ENCODE data around the gene SERPINA10.

GRCh38 chr14:94313991-94314655 is 21.1 kb upstream of the SERPINA10 start:
- no peak for TF ChIP-seq EZH2 (IDR thresholded peaks at IDR 0.05; ENCODE audit: borderline replicate concordance, low read length)
- no peak for TF ChIP-seq CTCF (IDR thresholded peaks at IDR 0.05; ENCODE audit: low read length)

All from OCI-LY1 (cell line).